Stimulated activated CD8-positive, alpha-beta memory T cell treated with anti-CD3 and anti-CD28 coated beads, Interleukin-15, amount 100 ng/mL, for 48 hours (primary cell): ENCODE measurements around the gene EIF4E3.
A peak's percentile ranks its signal among the peaks of the same experiment; 100 is the strongest.

ENCODE experiments used
- DNase-seq, 2 donors: peaks; one replicate each; pipeline ENCODE4 v3.0.0-alpha.2; 2020; ENCODE audit warnings: low read depth in 2 of 2

Gene EIF4E3

GRCh38 chr3:71689291-71689690 is 35.9 kb downstream of the EIF4E3 start:
- DNase-seq, result no peak

GRCh38 chr3:71688121-71688520 is 37.1 kb downstream of the EIF4E3 start:
- DNase-seq, result no peak

- no peak for DNase-seq
These were observed 39.5 kb downstream of the EIF4E3 start for GRCh38 chr3:71685686-71686085.

- DNase-seq, result no peak
These were observed 40.3 kb downstream of the EIF4E3 start for GRCh38 chr3:71684757-71685386.

- no peak for DNase-seq
These were observed 41.0 kb downstream of the EIF4E3 start for GRCh38 chr3:71684046-71684756.

GRCh38 chr3:71681224-71681668 is 44.0 kb downstream of the EIF4E3 start:
- DNase-seq, result peak in 1 of 2 donors; percentile 17

GRCh38 chr3:71680603-71681002 is 44.6 kb downstream of the EIF4E3 start:
- DNase-seq, result no peak

- DNase-seq, result no peak
These were observed 48.3 kb downstream of the EIF4E3 start for GRCh38 chr3:71676931-71677330.

GRCh38 chr3:71673486-71673885 is 51.7 kb downstream of the EIF4E3 start:
- DNase-seq, result no peak

GRCh38 chr3:71672807-71673206 is 52.4 kb downstream of the EIF4E3 start:
- no peak for DNase-seq

GRCh38 chr3:71672340-71672739 is 52.9 kb downstream of the EIF4E3 start:
- DNase-seq, result no peak

- DNase-seq, result no peak
These were observed 53.9 kb downstream of the EIF4E3 start for GRCh38 chr3:71671216-71671845.

GRCh38 chr3:71662568-71662967 is 62.6 kb downstream of the EIF4E3 start:
- no peak for DNase-seq

GRCh38 chr3:71662056-71662455 is 63.1 kb downstream of the EIF4E3 start:
- no peak for DNase-seq

- no peak for DNase-seq
These were observed 65.2 kb downstream of the EIF4E3 start for GRCh38 chr3:71659864-71660591.

- no peak for DNase-seq
These were observed 67.2 kb downstream of the EIF4E3 start for GRCh38 chr3:71657831-71658530.

- DNase-seq, result no peak
These were observed 70.1 kb downstream of the EIF4E3 start for GRCh38 chr3:71655061-71655460.

GRCh38 chr3:71653414-71653807 is 71.8 kb downstream of the EIF4E3 start:
- DNase-seq, result no peak

- DNase-seq, result no peak
These were observed 72.3 kb downstream of the EIF4E3 start for GRCh38 chr3:71652781-71653413.

- DNase-seq, result no peak
These were observed 73.6 kb downstream of the EIF4E3 start for GRCh38 chr3:71651625-71652024.

- DNase-seq, result no peak
These were observed 74.8 kb downstream of the EIF4E3 start for GRCh38 chr3:71650372-71650771.
